RWPE1 (cell line): ENCODE data around the gene CABP1.
"Not testable (repeated sequence)": the region's sequence is repeated elsewhere in the genome, so short reads cannot be mapped to it uniquely, and the experiment has no call there.

Source experiments
- CTCF ChIA-PET: fragments of 350-600 bp; sonication (Branson Sonifier 250); formaldehyde crosslinking; extraction: SDS; loops from one replicate; lab custom pipeline; 2021; lab: Yijun Ruan, JAX
- POLR2A ChIA-PET: fragments of 400-600 bp; formaldehyde crosslinking; extraction: SDS; loops from one replicate; lab custom pipeline; 2020; ENCODE audit warnings: antibody characterized with exemption; ENCODE audit not compliant: low non-redundant PET; lab: Yijun Ruan, JAX
- DNase-seq: peaks from one replicate; pipeline ENCODE4 v3.0.0; 2012; ENCODE audit warnings: low spot score
- H3K27ac ChIP-seq: fragments of 450-650 bp; 2 replicates; pipeline ENCODE4 v1.5.1; 2017
- CTCF ChIP-seq: fragments of 450-650 bp; conservative IDR thresholded peaks from 2 replicates; pipeline ENCODE4 v1.5.1; 2017; ENCODE audit warnings: low read depth, mild to moderate bottlenecking

CABP1 gene

GRCh38 chr12:120598674-120599463 lies 41.6 kb upstream of the CABP1 start:
- TF ChIP-seq CTCF, result no peak
- POLR2A ChIA-PET, result no interaction called here
- no peak overlapping the region for H3K27ac ChIP-seq
- peak; percentile 64 for DNase-seq
- CTCF ChIA-PET, result no interaction called here

GRCh38 chr12:120599672-120600552 lies 40.5 kb upstream of the CABP1 start:
- CTCF ChIA-PET, result no interaction called here
- no peak for TF ChIP-seq CTCF
- no peak overlapping the region for H3K27ac ChIP-seq
- POLR2A ChIA-PET, result no interaction called here
- no peak for DNase-seq

- DNase-seq, POLR2A ChIA-PET, H3K27ac ChIP-seq: not testable (repeated sequence)
- CTCF ChIA-PET, result interaction anchor here (1.1 kb wide), 1 partner anchor 19 kb away, joined by 4 read pairs; no protein-coding TSS in a partner anchor
These were observed 38.0 kb upstream of the CABP1 start for GRCh38 chr12:120602416-120602815.

- POLR2A ChIA-PET, result no interaction called here
- DNase-seq, result no peak
- no peak for TF ChIP-seq CTCF
- H3K27ac ChIP-seq, result no peak overlapping the region
- CTCF ChIA-PET, result no interaction called here
These were observed 29.9 kb upstream of the CABP1 start for GRCh38 chr12:120610560-120610959.

GRCh38 chr12:120611534-120611933 lies 28.9 kb upstream of the CABP1 start:
- H3K27ac ChIP-seq, CTCF ChIA-PET, POLR2A ChIA-PET, DNase-seq: not testable (repeated sequence)

- DNase-seq, result no peak
- ChIA-PET POLR2A (no interaction called here), CTCF (no interaction called here)
- no peak for TF ChIP-seq CTCF
- no peak overlapping the region for H3K27ac ChIP-seq
These were observed 25.6 kb upstream of the CABP1 start for GRCh38 chr12:120614848-120615247.

- POLR2A ChIA-PET, DNase-seq, CTCF ChIA-PET, H3K27ac ChIP-seq: not testable (repeated sequence)
These were observed 23.2 kb upstream of the CABP1 start for GRCh38 chr12:120617193-120617592.

GRCh38 chr12:120617767-120618166 lies 22.7 kb upstream of the CABP1 start:
- POLR2A ChIA-PET, H3K27ac ChIP-seq, DNase-seq: not testable (repeated sequence)
- CTCF ChIA-PET, result interaction anchor here (0.8 kb wide), 1 partner anchor 12 kb away, joined by 3 read pairs; no protein-coding TSS in a partner anchor
